Activated CD4-positive, alpha-beta T cell treated with anti-CD3 and anti-CD28 coated beads, Interleukin-2, amount 10 ng/mL, durations not matched to agents 7 days and 5 days (primary cell): ENCODE measurements around the gene SSH2. TPM values are rescaled to one million over a fixed set of nuclear protein-coding genes. Genes with fewer than 3 reads are reported as not detected.
"Not testable (repeated sequence)": the region's sequence is repeated elsewhere in the genome, so short reads cannot be mapped to it uniquely, and the experiment has no call there.

Experiments used
- CTCF ChIA-PET: fragments of 350-600 bp; sonication (Branson Sonifier 250); formaldehyde crosslinking; loops from one replicate; lab custom pipeline; 2021; ENCODE audit warnings: antibody characterized with exemption; lab: Charles Lee
- POLR2A ChIA-PET: fragments of 350-600 bp; sonication (Branson Sonifier 250); formaldehyde crosslinking; loops from one replicate; lab custom pipeline; 2021; ENCODE audit warnings: antibody characterized with exemption; lab: Charles Lee
- DNase-seq: peaks from one replicate; pipeline ENCODE4 v3.0.0-alpha.2; 2020
- H3K27ac Mint-ChIP-seq: one replicate; pipeline ENCODE4 v1.8.0; 2021; ENCODE audit warnings: mild to moderate bottlenecking, moderate library complexity, mixed read lengths
- H3K27me3 Mint-ChIP-seq: one replicate; pipeline ENCODE4 v1.8.0; 2021; ENCODE audit warnings: mixed read lengths
- H3K36me3 Mint-ChIP-seq: one replicate; pipeline ENCODE4 v1.8.0; 2021; ENCODE audit warnings: low read depth, mixed read lengths
- H3K4me1 Mint-ChIP-seq: one replicate; pipeline ENCODE4 v1.8.0; 2021; ENCODE audit warnings: mixed read lengths
- H3K4me3 Mint-ChIP-seq: one replicate; pipeline ENCODE4 v1.8.0; 2021; ENCODE audit warnings: mild to moderate bottlenecking, moderate library complexity, mixed read lengths
- H3K9me3 Mint-ChIP-seq: one replicate; pipeline ENCODE4 v1.8.0; 2021; ENCODE audit warnings: mixed read lengths
- total RNA-seq, 2 experiments: library from RNA; stranded (reverse); gene quantifications; one replicate each; pipeline ENCODE4 v1.2.3, GENCODE V29; 2021

The SSH2 gene
- total RNA-seq, 2 experiments from 2014 or later = 72.5 to 74.2 TPM

- CTCF ChIA-PET = interaction anchor here (0.7 to 1.2 kb wide), 2 partner anchors 13 to 34 kb away, joined by 3 to 5 read pairs; no protein-coding TSS in a partner anchor
- peaks cover 57% of the 10 kb centered on the region for H3K36me3 Mint-ChIP-seq
- POLR2A ChIA-PET = interaction anchor here (0.7 kb wide), 1 partner anchor 9 kb away, joined by 4 read pairs; no protein-coding TSS in a partner anchor
Observed at GRCh38 chr17:29651913-29652312, 278.1 kb downstream of the SSH2 start.

GRCh38 chr17:29650396-29650795, 279.6 kb downstream of the SSH2 start:
- H3K4me3 Mint-ChIP-seq = no peak overlapping the region

More at GRCh38 chr17:29651913-29652312, 278.1 kb downstream of the SSH2 start:
- not testable (repeated sequence) for H3K27ac Mint-ChIP-seq, H3K4me3 Mint-ChIP-seq, H3K9me3 Mint-ChIP-seq, H3K4me1 Mint-ChIP-seq, H3K27me3 Mint-ChIP-seq, DNase-seq

GRCh38 chr17:29649359-29649758, 280.7 kb downstream of the SSH2 start:
- no peaks in the 10 kb centered on the region for H3K9me3 Mint-ChIP-seq
- H3K4me1 Mint-ChIP-seq = no peaks in the 10 kb centered on the region
- POLR2A ChIA-PET = interaction anchor here (0.6 kb wide), 1 partner anchor 1372 kb away, joined by 3 read pairs; no protein-coding TSS in a partner anchor
- DNase-seq = no peak
- CTCF ChIA-PET = interaction anchor here (1.5 to 2.4 kb wide), 2 partner anchors 10 to 130 kb away, joined by 4 to 6 read pairs; no protein-coding TSS in a partner anchor
- H3K36me3 Mint-ChIP-seq = peaks cover 59% of the 10 kb centered on the region
- H3K27ac Mint-ChIP-seq = no peak overlapping the region
- no peaks in the 10 kb centered on the region for H3K27me3 Mint-ChIP-seq
- no peak overlapping the region for H3K4me3 Mint-ChIP-seq

More at GRCh38 chr17:29650396-29650795, 279.6 kb downstream of the SSH2 start:
- ChIA-PET POLR2A (no interaction called here), CTCF (interaction anchor here (1.5 kb wide), 1 partner anchor 11 kb away, joined by 4 read pairs; no protein-coding TSS in a partner anchor)
- Mint-ChIP-seq H3K27me3 (no peaks in the 10 kb centered on the region), H3K36me3 (peaks cover 52% of the 10 kb centered on the region), H3K4me1 (no peaks in the 10 kb centered on the region), H3K27ac (no peak overlapping the region), H3K9me3 (no peaks in the 10 kb centered on the region)
- no peak for DNase-seq

- ChIA-PET CTCF (interaction anchor here (0.5 to 2.4 kb wide), 2 partner anchors 31 to 131 kb away, joined by 3 to 6 read pairs; no protein-coding TSS in a partner anchor), POLR2A (no interaction called here)
- Mint-ChIP-seq H3K27me3 (no peaks in the 10 kb centered on the region), H3K27ac (no peak overlapping the region), H3K36me3 (peaks cover 50% of the 10 kb centered on the region), H3K9me3 (no peaks in the 10 kb centered on the region), H3K4me1 (no peaks in the 10 kb centered on the region), H3K4me3 (no peak overlapping the region)
- no peak for DNase-seq
Observed at GRCh38 chr17:29648005-29648404, 282.0 kb downstream of the SSH2 start.

- no peaks in the 10 kb centered on the region for H3K27me3 Mint-ChIP-seq
- no peak overlapping the region for H3K4me3 Mint-ChIP-seq
- peaks cover 4% of the 10 kb centered on the region for H3K4me1 Mint-ChIP-seq
- H3K9me3 Mint-ChIP-seq = no peaks in the 10 kb centered on the region
- peaks cover 40% of the 10 kb centered on the region for H3K36me3 Mint-ChIP-seq
- no peak overlapping the region for H3K27ac Mint-ChIP-seq
- ChIA-PET POLR2A (no interaction called here), CTCF (interaction anchor here (0.7 to 1.2 kb wide), 2 partner anchors 28 kb away, joined by 3 read pairs; no protein-coding TSS in a partner anchor)
- DNase-seq = no peak
Observed at GRCh38 chr17:29645515-29646051, 284.4 kb downstream of the SSH2 start.

GRCh38 chr17:29643817-29644160, 286.2 kb downstream of the SSH2 start:
- no peak overlapping the region for H3K27ac Mint-ChIP-seq
- no peaks in the 10 kb centered on the region for H3K27me3 Mint-ChIP-seq
- POLR2A ChIA-PET = no interaction called here
- H3K4me3 Mint-ChIP-seq = no peak overlapping the region
- peaks cover 18% of the 10 kb centered on the region for H3K4me1 Mint-ChIP-seq
- CTCF ChIA-PET = interaction anchor here (1.3 to 3.2 kb wide), 4 partner anchors 11 to 288 kb away, joined by 3 to 11 read pairs (median 4); no protein-coding TSS in a partner anchor
- H3K36me3 Mint-ChIP-seq = peaks cover 36% of the 10 kb centered on the region
- H3K9me3 Mint-ChIP-seq = no peaks in the 10 kb centered on the region
- DNase-seq = no peak

- POLR2A ChIA-PET = no interaction called here
- H3K4me1 Mint-ChIP-seq = peaks cover 19% of the 10 kb centered on the region
- no peaks in the 10 kb centered on the region for H3K27me3 Mint-ChIP-seq
- CTCF ChIA-PET = interaction anchor here (1.0 to 3.2 kb wide), 5 partner anchors 15 to 138 kb away, joined by 3 to 11 read pairs (median 3); no protein-coding TSS in a partner anchor
- peak overlapping the region; percentile 7 for H3K27ac Mint-ChIP-seq
- H3K4me3 Mint-ChIP-seq = no peak overlapping the region
- no peaks in the 10 kb centered on the region for H3K9me3 Mint-ChIP-seq
- H3K36me3 Mint-ChIP-seq = peaks cover 26% of the 10 kb centered on the region
- DNase-seq = no peak
Observed at GRCh38 chr17:29642171-29642611, 287.8 kb downstream of the SSH2 start.

GRCh38 chr17:29640981-29641642, 288.9 kb downstream of the SSH2 start:
- no peak overlapping the region for H3K4me3 Mint-ChIP-seq
- no peaks in the 10 kb centered on the region for H3K9me3 Mint-ChIP-seq
- peaks cover 19% of the 10 kb centered on the region for H3K4me1 Mint-ChIP-seq
- ChIA-PET POLR2A (interaction anchor here (0.7 kb wide), 1 partner anchor 737 kb away, joined by 4 read pairs; no protein-coding TSS in a partner anchor), CTCF (interaction anchor here (0.5 to 4.1 kb wide), 5 partner anchors 16 to 349 kb away, joined by 3 to 33 read pairs (median 7); no protein-coding TSS in a partner anchor)
- H3K27ac Mint-ChIP-seq = peak overlapping the region; percentile 57
- DNase-seq = no peak
- peaks cover 34% of the 10 kb centered on the region for H3K36me3 Mint-ChIP-seq
- H3K27me3 Mint-ChIP-seq = no peaks in the 10 kb centered on the region

GRCh38 chr17:29640413-29640812, 289.6 kb downstream of the SSH2 start:
- no peaks in the 10 kb centered on the region for H3K9me3 Mint-ChIP-seq
- peaks cover 34% of the 10 kb centered on the region for H3K36me3 Mint-ChIP-seq
- ChIA-PET CTCF (interaction anchor here (1.0 to 4.1 kb wide), 8 partner anchors 18 to 150 kb away, joined by 3 to 33 read pairs (median 6); no protein-coding TSS in a partner anchor), POLR2A (interaction anchor here (0.7 kb wide), 1 partner anchor 738 kb away, joined by 4 read pairs; no protein-coding TSS in a partner anchor)
- no peak overlapping the region for H3K4me3 Mint-ChIP-seq
- H3K27ac Mint-ChIP-seq = no peak overlapping the region
- H3K27me3 Mint-ChIP-seq = no peaks in the 10 kb centered on the region
- H3K4me1 Mint-ChIP-seq = peaks cover 19% of the 10 kb centered on the region
- no peak for DNase-seq

- H3K9me3 Mint-ChIP-seq = no peaks in the 10 kb centered on the region
- CTCF ChIA-PET = interaction anchor here (0.9 to 4.3 kb wide), 2 partner anchors 16 to 18 kb away, joined by 4 to 24 read pairs; no protein-coding TSS in a partner anchor
- H3K27me3 Mint-ChIP-seq = no peaks in the 10 kb centered on the region
- peaks cover 57% of the 10 kb centered on the region for H3K36me3 Mint-ChIP-seq
- H3K4me1 Mint-ChIP-seq = peaks cover 21% of the 10 kb centered on the region
- peak overlapping the region; percentile 7 for H3K27ac Mint-ChIP-seq
- H3K4me3 Mint-ChIP-seq = no peak overlapping the region
- POLR2A ChIA-PET = no interaction called here
- DNase-seq = no peak
Observed at GRCh38 chr17:29633886-29634285, 296.1 kb downstream of the SSH2 start.

- Mint-ChIP-seq H3K9me3 (no peaks in the 10 kb centered on the region), H3K27me3 (no peaks in the 10 kb centered on the region), H3K4me3 (no peak overlapping the region), H3K4me1 (peaks cover 31% of the 10 kb centered on the region), H3K27ac (no peak overlapping the region), H3K36me3 (peaks cover 52% of the 10 kb centered on the region)
- ChIA-PET POLR2A (no interaction called here), CTCF (interaction anchor here (0.6 to 1.9 kb wide), 4 partner anchors 11 to 149 kb away, joined by 3 to 9 read pairs (median 4); no protein-coding TSS in a partner anchor)
- DNase-seq = no peak
Observed at GRCh38 chr17:29630630-29631193, 299.3 kb downstream of the SSH2 start.

GRCh38 chr17:29629839-29630238, 300.2 kb downstream of the SSH2 start:
- H3K27ac Mint-ChIP-seq = no peak overlapping the region
- POLR2A ChIA-PET = no interaction called here
- H3K4me3 Mint-ChIP-seq = no peak overlapping the region

More at GRCh38 chr17:29629839-29630238, 300.2 kb downstream of the SSH2 start:
- H3K27me3 Mint-ChIP-seq = no peaks in the 10 kb centered on the region
- H3K9me3 Mint-ChIP-seq = no peaks in the 10 kb centered on the region
- CTCF ChIA-PET = interaction anchor here (1.3 to 1.9 kb wide), 4 partner anchors 9 to 13 kb away, joined by 6 to 14 read pairs (median 8); no protein-coding TSS in a partner anchor
- H3K4me1 Mint-ChIP-seq = peaks cover 37% of the 10 kb centered on the region
- H3K36me3 Mint-ChIP-seq = peaks cover 52% of the 10 kb centered on the region
- DNase-seq = no peak
